ENCODE data around the gene LRRC49. TPM values are rescaled to one million over a fixed set of nuclear protein-coding genes. Genes with fewer than 3 reads are reported as not detected.

LRRC49 gene
- total and polyA plus RNA-seq, 2 donors (not counting 3 experiments of a cell fraction or from before 2014, with no cell fraction given) = 3.0 to 6.6 TPM

GRCh38 chr15:71088683-71089082, 196.1 kb downstream of the LRRC49 start:
- H4K20me1 ChIP-seq (replicated peaks; ENCODE audit: control insufficient read depth, extremely low read depth, insufficient read depth, low read length) = no peaks in the 10 kb centered on the region
- CTCF ChIA-PET = interaction anchor here (0.9 to 1.2 kb wide), 2 partner anchors 8 to 20 kb away, joined by 4 read pairs; no protein-coding TSS in a partner anchor
- H3K79me2 ChIP-seq (ENCODE audit: control insufficient read depth, insufficient read depth, low read length) = no peaks in the 10 kb centered on the region
- no TSS peak for BruUV-seq (replicated peaks)
- POLR2A ChIA-PET = no interaction called here
- no peaks in the 10 kb centered on the region for H3K9me1 ChIP-seq (replicated peaks; ENCODE audit: control insufficient read depth, extremely low read depth, insufficient read depth, low read length)
- intact Hi-C loops (cut with micrococcal nuclease) = no loop called here
- H3K36me3 ChIP-seq (ENCODE audit: control insufficient read depth in 2 of 2, extremely low read depth in 1 of 2, insufficient read depth in 2 of 2, low read length in 2 of 2) = no peaks in the 10 kb centered on the region
- DNase-seq (ENCODE audit: low read depth, low spot score) (no peak), FAIRE-seq (no peak)
- no peak overlapping the region for H3K4me3 ChIP-seq (replicated peaks in 1 of 3; ENCODE audit: insufficient read depth in 1 of 3, low read depth in 1 of 3, low read length in 3 of 3)
- H3K4me1 ChIP-seq (ENCODE audit: control insufficient read depth, extremely low read depth, insufficient read depth, low read length) = no peaks in the 10 kb centered on the region
- TF ChIP-seq MYC (IDR thresholded peaks at IDR 0.05; ENCODE audit: low read depth, low read length) = no peak
- TF ChIP-seq MAX (IDR thresholded peaks at IDR 0.05; ENCODE audit: insufficient read depth, insufficient read length) = no peak
- no peak for TF ChIP-seq JUN (IDR thresholded peaks at IDR 0.05; ENCODE audit: borderline replicate concordance, insufficient read depth, insufficient read length, low read depth)
- no peak for TF ChIP-seq POLR2AphosphoS5 (IDR thresholded peaks at IDR 0.05; ENCODE audit: insufficient read depth, low read depth, low read length)
- TF ChIP-seq CTCF (IDR thresholded peaks at IDR 0.05; ENCODE audit: extremely low read depth in 1 of 2, insufficient read depth in 1 of 2, low read depth in 1 of 2, low read length in 2 of 2) = no peak
- TF ChIP-seq POLR2A (IDR thresholded peaks at IDR 0.05; ENCODE audit: low read depth, low read length) = no peak
- TF ChIP-seq FOS (IDR thresholded peaks at IDR 0.05; ENCODE audit: borderline replicate concordance, insufficient read depth, low read length) = no peak
- no peak for TF ChIP-seq EZH2 (IDR thresholded peaks at IDR 0.05; ENCODE audit: borderline replicate concordance, low read depth, low read length, severe bottlenecking)
- TF ChIP-seq GATA2 (IDR thresholded peaks at IDR 0.05; ENCODE audit: insufficient read depth, insufficient read length, low read depth, low read length) = no peak
- peaks cover 11 to 12% of the 10 kb centered on the region in 2 experiments for H3K27me3 ChIP-seq (ENCODE audit: control insufficient read depth in 2 of 2, insufficient read depth in 2 of 2, low read length in 2 of 2)
- dilution Hi-C loops (cut with MboI; ENCODE audit: extremely low pct_ligation_motif_present, low sequenced_read_pairs) = no loop called here
- no peak overlapping the region for H3K9ac ChIP-seq (replicated peaks; ENCODE audit: extremely low read depth, insufficient read depth, low read length)
- no peak overlapping the region for H2AFZ ChIP-seq (ENCODE audit: low read depth, low read length)
- H3K27ac ChIP-seq (ENCODE audit: insufficient read depth, low read depth, low read length) = no peak overlapping the region
- H3K9me3 ChIP-seq (replicated peaks; ENCODE audit: control insufficient read depth, insufficient read depth, low read length) = no peaks in the 10 kb centered on the region
- H3K4me2 ChIP-seq (ENCODE audit: insufficient read depth, low read length) = no peak overlapping the region
